ENCODE results near the gene SLC25A40. TPM values are rescaled to one million over a fixed set of nuclear protein-coding genes. Genes with fewer than 3 reads are reported as not detected.

Gene SLC25A40
- polyA plus RNA-seq, 1 donor = 36.1 TPM

GRCh38 chr7:87797395-87797794 lies 78.8 kb downstream of the SLC25A40 start:
- Histone ChIP-seq H3K9me3 (ENCODE audit: control insufficient read depth, low read depth, low read length) (no peaks in the 10 kb centered on the region), H3K27ac (ENCODE audit: low read length) (no peak overlapping the region), H3K4me3 (ENCODE audit: low read length) (no peak overlapping the region), H3K36me3 (ENCODE audit: control insufficient read depth, insufficient read depth, low read length) (no peaks in the 10 kb centered on the region), H3K4me1 (ENCODE audit: control insufficient read depth, insufficient read depth, low read length) (no peaks in the 10 kb centered on the region), H3K27me3 (ENCODE audit: control insufficient read depth, insufficient read depth, low read length) (no peaks in the 10 kb centered on the region)
- no peak for DNase-seq
- 83% methylated on average over 1 of the region's 1 CpG for WGBS (ENCODE audit: insufficient coverage, low lambda C conversion rate)

- WGBS (ENCODE audit: insufficient coverage, low lambda C conversion rate) = 80% methylated on average over 1 of the region's 4 CpGs
- H3K4me3 ChIP-seq (ENCODE audit: low read length) = no peak overlapping the region
- H3K4me1 ChIP-seq (ENCODE audit: control insufficient read depth, insufficient read depth, low read length) = no peaks in the 10 kb centered on the region
- no peaks in the 10 kb centered on the region for H3K9me3 ChIP-seq (ENCODE audit: control insufficient read depth, low read depth, low read length)
- no peaks in the 10 kb centered on the region for H3K36me3 ChIP-seq (ENCODE audit: control insufficient read depth, insufficient read depth, low read length)
- H3K27me3 ChIP-seq (ENCODE audit: control insufficient read depth, insufficient read depth, low read length) = no peaks in the 10 kb centered on the region
- no peak for DNase-seq
- no peak overlapping the region for H3K27ac ChIP-seq (ENCODE audit: low read length)
Observed at GRCh38 chr7:87785368-87785995, 90.7 kb downstream of the SLC25A40 start.

- no peaks in the 10 kb centered on the region for H3K4me1 ChIP-seq (ENCODE audit: control insufficient read depth, insufficient read depth, low read length)
- DNase-seq = no peak
- H3K27ac ChIP-seq (ENCODE audit: low read length) = no peak overlapping the region
- no peaks in the 10 kb centered on the region for H3K9me3 ChIP-seq (ENCODE audit: control insufficient read depth, low read depth, low read length)
- H3K36me3 ChIP-seq (ENCODE audit: control insufficient read depth, insufficient read depth, low read length) = no peaks in the 10 kb centered on the region
- no peak overlapping the region for H3K4me3 ChIP-seq (ENCODE audit: low read length)
- no peaks in the 10 kb centered on the region for H3K27me3 ChIP-seq (ENCODE audit: control insufficient read depth, insufficient read depth, low read length)
Observed at GRCh38 chr7:87784424-87784823, 91.7 kb downstream of the SLC25A40 start.

Other genes starting within 250 kb of the SLC25A40 start
- gene RUNDC3B, start 248.0 kb downstream of the SLC25A40 start, polyA plus RNA-seq = 1.7 TPM
- 26.8 TPM for gene DBF4, start 133 bp upstream of the SLC25A40 start, polyA plus RNA-seq
- 5.9 TPM for gene ADAM22, start 57.9 kb upstream of the SLC25A40 start, polyA plus RNA-seq